HG03575 (cell line): ENCODE data around the gene LRRK1.

Experiments
- ATAC-seq: cut with Tn5 transposase; IDR thresholded peaks from one replicate; pipeline ENCODE4 v1.9.1; 2021; ENCODE audit not compliant: unreplicated experiment, insufficient number of reproducible peaks, low FRiP score; ENCODE audit errors: extremely low read depth

The LRRK1 gene

GRCh38 chr15:100959066-100960050 lies 40.2 kb downstream of the LRRK1 start:
- ATAC-seq = no peak

GRCh38 chr15:100966997-100967396 lies 47.8 kb downstream of the LRRK1 start:
- ATAC-seq = no peak

- no peak for ATAC-seq
Observed at GRCh38 chr15:100968050-100968966, 49.2 kb downstream of the LRRK1 start.

- ATAC-seq = no peak
Observed at GRCh38 chr15:100972975-100973350, 53.8 kb downstream of the LRRK1 start.

GRCh38 chr15:100973351-100974111 lies 54.4 kb downstream of the LRRK1 start:
- ATAC-seq = no peak

- ATAC-seq = no peak
Observed at GRCh38 chr15:100975043-100975442, 55.9 kb downstream of the LRRK1 start.

GRCh38 chr15:100980410-100981046 lies 61.4 kb downstream of the LRRK1 start:
- ATAC-seq = no peak

GRCh38 chr15:100981086-100981485 lies 61.9 kb downstream of the LRRK1 start:
- no peak for ATAC-seq

GRCh38 chr15:100983221-100983620 lies 64.1 kb downstream of the LRRK1 start:
- ATAC-seq = no peak

- no peak for ATAC-seq
Observed at GRCh38 chr15:100985401-100985800, 66.2 kb downstream of the LRRK1 start.

- ATAC-seq = no peak
Observed at GRCh38 chr15:100986158-100986896, 67.2 kb downstream of the LRRK1 start.

GRCh38 chr15:100987143-100987542 lies 68.0 kb downstream of the LRRK1 start:
- no peak for ATAC-seq

- ATAC-seq = no peak
Observed at GRCh38 chr15:100988297-100988696, 69.1 kb downstream of the LRRK1 start.

GRCh38 chr15:100988857-100989256 lies 69.7 kb downstream of the LRRK1 start:
- no peak for ATAC-seq

- no peak for ATAC-seq
Observed at GRCh38 chr15:100994597-100995446, 75.7 kb downstream of the LRRK1 start.

GRCh38 chr15:100995471-100996430 lies 76.6 kb downstream of the LRRK1 start:
- ATAC-seq = no peak
